GM23248 (cell line): ENCODE measurements around the gene HSPBP1. TPM values are rescaled to one million over a fixed set of nuclear protein-coding genes. Genes with fewer than 3 reads are reported as not detected.

ENCODE experiments used
- DNase-seq: peaks from one replicate; pipeline ENCODE4 v3.0.0-alpha.2; 2015
- H2AFZ ChIP-seq: fragments of 200-600 bp; sonication (generic); 2 replicates; pipeline ENCODE4 v1.6.1; 2016; ENCODE audit warnings: antibody characterized with exemption
- H3F3A ChIP-seq: fragments of 200-600 bp; sonication (generic); 2 replicates; pipeline ENCODE4 v1.6.1; 2016; ENCODE audit warnings: mild to moderate bottlenecking, antibody characterized with exemption, mixed run types; ENCODE audit not compliant: insufficient read depth
- H3K27ac ChIP-seq: fragments of 200-600 bp; sonication (generic); 2 replicates; pipeline ENCODE4 v1.5.1; 2016; ENCODE audit warnings: mild to moderate bottlenecking
- H3K27me3 ChIP-seq: fragments of 200-600 bp; sonication (generic); replicated peaks from 2 replicates; pipeline ENCODE4 v1.6.1; 2016; ENCODE audit warnings: mild to moderate bottlenecking; ENCODE audit not compliant: insufficient read depth
- H3K36me3 ChIP-seq: fragments of 200-600 bp; sonication (generic); 2 replicates; pipeline ENCODE4 v1.6.1; 2016; ENCODE audit warnings: low read depth, mild to moderate bottlenecking
- H3K4me1 ChIP-seq: fragments of 200-600 bp; sonication (generic); 2 replicates; pipeline ENCODE4 v1.6.1; 2016; ENCODE audit warnings: mild to moderate bottlenecking; ENCODE audit not compliant: insufficient read depth
- H3K4me2 ChIP-seq: fragments of 200-600 bp; sonication (generic); one replicate; pipeline ENCODE4 v1.6.1; 2016; ENCODE audit warnings: mild to moderate bottlenecking; ENCODE audit not compliant: unreplicated experiment
- H3K4me3 ChIP-seq: fragments of 200-600 bp; sonication (generic); 2 replicates; pipeline ENCODE4 v1.5.1; 2016; ENCODE audit warnings: mild to moderate bottlenecking
- H3K79me2 ChIP-seq: fragments of 200-600 bp; sonication (generic); 2 replicates; pipeline ENCODE4 v1.6.1; 2016; ENCODE audit warnings: mild to moderate bottlenecking; ENCODE audit not compliant: insufficient read depth
- H3K9ac ChIP-seq: fragments of 200-600 bp; sonication (generic); 2 replicates; pipeline ENCODE4 v1.6.1; 2016; ENCODE audit warnings: mild to moderate bottlenecking
- H3K9me2 ChIP-seq: fragments of 200-600 bp; sonication (generic); 2 replicates; pipeline ENCODE4 v1.6.1; 2016; ENCODE audit warnings: mixed run types, mild to moderate bottlenecking, moderate library complexity; ENCODE audit not compliant: insufficient read depth
- H3K9me3 ChIP-seq: fragments of 200-600 bp; sonication (generic); one replicate; pipeline ENCODE4 v1.6.1; 2017; ENCODE audit warnings: low read depth
- H4K20me1 ChIP-seq: fragments of 200-600 bp; sonication (generic); 2 replicates; pipeline ENCODE4 v1.6.0; 2016; ENCODE audit not compliant: insufficient read depth
- EZH2 ChIP-seq: fragments of 200-600 bp; sonication (generic); IDR thresholded peaks from 2 replicates; pipeline ENCODE4 v1.6.1; 2018; ENCODE audit warnings: antibody characterized with exemption, mild to moderate bottlenecking; ENCODE audit not compliant: insufficient read depth, poor library complexity, severe bottlenecking
- EZH2phosphoT487 ChIP-seq: fragments of 200-600 bp; sonication (generic); IDR thresholded peaks from 2 replicates; pipeline ENCODE4 v1.6.1; 2018; ENCODE audit warnings: antibody characterized with exemption, moderate library complexity, mild to moderate bottlenecking, low read depth; ENCODE audit not compliant: insufficient read depth
- WGBS, 2 experiments: methylation state at CpG; one replicate each; pipeline ENCODE4 v1.1.6; 2015 to 2017; ENCODE audit warnings: low lambda C conversion rate in 2 of 2, low coverage in 1 of 2; ENCODE audit errors: missing lambda C conversion rate in 2 of 2; 5-methylcytosine and 5-hydroxymethylcytosine counted together
- in situ Hi-C: fragments of 300-500 bp; cut with MboI; formaldehyde crosslinking; loops from 2 replicates; pipeline ENCODE4 v1.15.0; 2020
- polyA plus RNA-seq: library from polyadenylated mRNA; unstranded; fragments of >200 nt; fragmentation: Nextera tagmentation; extraction: Ambion mirVana; gene quantifications from 2 replicates; pipeline ENCODE4 v1.2.1, GENCODE V29; 2016
- total RNA-seq: library from RNA; depleted of rRNA; stranded (reverse); fragments of >200 nt; shearing (Covaris generic); gene quantifications from 2 replicates; pipeline ENCODE4 v1.2.3, GENCODE V29; 2014

Gene HSPBP1
- total and polyA plus RNA-seq, 2 experiments from 2014 or later = 42.5 to 62.5 TPM

GRCh38 chr19:55240713-55241020 lies 39.2 kb downstream of the HSPBP1 start:
- Histone ChIP-seq H2AFZ (no peak overlapping the region), H3K27ac (no peak overlapping the region), H3K4me1 (no peaks in the 10 kb centered on the region), H3K36me3 (peaks cover 22% of the 10 kb centered on the region), H3K4me2 (no peak overlapping the region), H3K4me3 (no peak overlapping the region), H3K9me2 (no peaks in the 10 kb centered on the region), H3K79me2 (peaks cover 16% of the 10 kb centered on the region; the same call in 1 of the 2 replicates), H3K27me3 (no peaks in the 10 kb centered on the region), H3K9me3 (no peaks in the 10 kb centered on the region), H3K9ac (no peak overlapping the region), H4K20me1 (no peaks in the 10 kb centered on the region), H3F3A (no peaks in the 10 kb centered on the region)
- WGBS, 2 experiments = 92% methylated on average over 6 of the region's 6 CpGs
- no peak for DNase-seq
- in situ Hi-C loops = no loop called here
- TF ChIP-seq EZH2 (no peak), EZH2phosphoT487 (no peak)

- Histone ChIP-seq H3K4me1 (no peaks in the 10 kb centered on the region), H3K79me2 (0 out of 2 replicates have a peak, but pooled peaks cover 6% of the 10 kb centered on the region), H3F3A (no peaks in the 10 kb centered on the region), H4K20me1 (no peaks in the 10 kb centered on the region), H3K9me3 (no peaks in the 10 kb centered on the region), H3K4me2 (no peak overlapping the region), H3K9me2 (no peaks in the 10 kb centered on the region), H3K36me3 (peaks cover 22% of the 10 kb centered on the region), H2AFZ (no peak overlapping the region), H3K9ac (no peak overlapping the region), H3K27me3 (no peaks in the 10 kb centered on the region), H3K4me3 (no peak overlapping the region), H3K27ac (no peak overlapping the region)
- no peak for DNase-seq
- TF ChIP-seq EZH2 = no peak
- no peak for TF ChIP-seq EZH2phosphoT487
- 82 to 84% methylated on average over 12 of the region's 12 CpGs for WGBS, 2 experiments
- in situ Hi-C loops = no loop called here
Observed at GRCh38 chr19:55239004-55239403, 40.9 kb downstream of the HSPBP1 start.

- Histone ChIP-seq H3K4me1 (no peaks in the 10 kb centered on the region), H3K4me2 (no peak overlapping the region), H3K79me2 (peaks cover 5% of the 10 kb centered on the region; the same call in 1 of the 2 replicates), H4K20me1 (no peaks in the 10 kb centered on the region), H3K27me3 (no peaks in the 10 kb centered on the region), H3K9me3 (no peaks in the 10 kb centered on the region), H3K9ac (no peak overlapping the region), H3K36me3 (peaks cover 30% of the 10 kb centered on the region), H3F3A (no peaks in the 10 kb centered on the region), H3K27ac (no peak overlapping the region), H3K9me2 (no peaks in the 10 kb centered on the region), H2AFZ (no peak overlapping the region), H3K4me3 (no peak overlapping the region)
- WGBS, 2 experiments = 92 to 93% methylated on average over 6 to 8 of the region's 8 CpGs
- DNase-seq = no peak
- in situ Hi-C loops = no loop called here
- TF ChIP-seq EZH2phosphoT487 (no peak), EZH2 (no peak)
Observed at GRCh38 chr19:55238030-55238429, 41.9 kb downstream of the HSPBP1 start.

GRCh38 chr19:55232986-55233385 lies 46.9 kb downstream of the HSPBP1 start:
- no peak overlapping the region for H3K4me3 ChIP-seq
- TF ChIP-seq EZH2phosphoT487 (no peak), EZH2 (no peak)
- in situ Hi-C loops = no loop called here
- peaks cover 28% of the 10 kb centered on the region for H3K36me3 ChIP-seq
- H3K9me3 ChIP-seq = no peaks in the 10 kb centered on the region
- H3K4me1 ChIP-seq = no peaks in the 10 kb centered on the region
- no peak overlapping the region for H3K9ac ChIP-seq
- peaks cover 5% of the 10 kb centered on the region; the same call in 1 of the 2 replicates for H3K79me2 ChIP-seq
- no peak overlapping the region for H2AFZ ChIP-seq
- H3K9me2 ChIP-seq = no peaks in the 10 kb centered on the region
- no peaks in the 10 kb centered on the region for H3K27me3 ChIP-seq
- H3K4me2 ChIP-seq = no peak overlapping the region
- no peak for DNase-seq
- 85 to 91% methylated on average over 5 of the region's 5 CpGs for whole genome bisulfite sequencing, 2 experiments
- H4K20me1 ChIP-seq = no peaks in the 10 kb centered on the region
- H3K27ac ChIP-seq = no peak overlapping the region
- no peaks in the 10 kb centered on the region for H3F3A ChIP-seq

- no peak for DNase-seq
- TF ChIP-seq EZH2phosphoT487 (no peak), EZH2 (no peak)
- Histone ChIP-seq H3K9me2 (no peaks in the 10 kb centered on the region), H3K79me2 (peaks cover 1% of the 10 kb centered on the region; the same call in 1 of the 2 replicates), H3K27me3 (no peaks in the 10 kb centered on the region), H3K9ac (no peak overlapping the region), H3K27ac (no peak overlapping the region), H3K9me3 (no peaks in the 10 kb centered on the region), H3K4me1 (no peaks in the 10 kb centered on the region), H2AFZ (no peak overlapping the region), H4K20me1 (no peaks in the 10 kb centered on the region), H3K4me3 (no peak overlapping the region), H3K4me2 (no peak overlapping the region), H3F3A (no peaks in the 10 kb centered on the region), H3K36me3 (peaks cover 20% of the 10 kb centered on the region; the same call in 1 of the 2 replicates)
- in situ Hi-C loops = no loop called here
- WGBS, 2 experiments = 88 to 90% methylated on average over 12 of the region's 12 CpGs
Observed at GRCh38 chr19:55232286-55232602, 47.7 kb downstream of the HSPBP1 start.
